ENCODE results near the gene DIAPH3. TPM values are rescaled to one million over a fixed set of nuclear protein-coding genes. Genes with fewer than 3 reads are reported as not detected.

DIAPH3 gene
- polyA plus RNA-seq, 4 donors = 10.5 to 16.6 (median 15.3) TPM

DNA sequence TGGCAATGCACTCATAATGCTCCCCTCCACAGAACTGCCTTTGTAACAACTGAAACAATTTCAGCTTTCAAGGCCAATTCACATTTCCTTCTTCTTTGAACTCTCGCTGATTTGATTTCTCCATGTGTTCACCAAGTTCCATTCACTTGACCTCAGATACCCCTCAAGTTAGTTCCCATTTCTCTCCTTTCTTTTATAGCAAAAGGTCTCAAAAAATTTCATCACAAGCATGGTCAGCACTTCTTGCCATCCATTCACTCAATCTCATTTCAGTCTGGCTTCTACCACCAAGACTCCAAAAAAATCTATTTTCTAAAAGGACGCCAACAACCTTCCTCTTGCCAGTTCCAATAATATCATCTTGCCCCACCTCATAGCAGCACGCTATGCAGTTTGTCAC is 135.7 kb downstream of the DIAPH3 start:
- no peak for DNase-seq (ENCODE audit: low read depth in 4 of 4, low spot score in 3 of 4)

DNA sequence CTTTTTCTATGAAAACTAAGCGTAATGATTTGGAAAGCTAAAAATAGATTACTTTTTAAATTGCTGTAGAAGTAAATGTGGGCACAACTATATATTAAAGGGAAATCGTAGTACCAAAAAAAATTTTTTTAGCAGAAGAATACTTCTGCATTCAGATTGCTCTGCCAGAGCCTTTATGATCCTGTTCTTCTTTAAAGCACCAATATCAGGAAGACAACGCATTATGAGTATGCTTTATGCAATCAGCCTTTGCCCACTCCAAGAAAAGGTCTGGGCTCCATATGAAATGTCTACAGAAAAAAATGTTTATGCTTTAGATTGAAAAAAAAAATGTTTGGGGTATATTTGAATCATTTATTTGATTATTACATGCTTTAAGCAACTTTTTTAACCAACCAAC is 137.4 kb downstream of the DIAPH3 start:
- DNase-seq (ENCODE audit: low read depth in 4 of 4, low spot score in 3 of 4) = no peak

DNA sequence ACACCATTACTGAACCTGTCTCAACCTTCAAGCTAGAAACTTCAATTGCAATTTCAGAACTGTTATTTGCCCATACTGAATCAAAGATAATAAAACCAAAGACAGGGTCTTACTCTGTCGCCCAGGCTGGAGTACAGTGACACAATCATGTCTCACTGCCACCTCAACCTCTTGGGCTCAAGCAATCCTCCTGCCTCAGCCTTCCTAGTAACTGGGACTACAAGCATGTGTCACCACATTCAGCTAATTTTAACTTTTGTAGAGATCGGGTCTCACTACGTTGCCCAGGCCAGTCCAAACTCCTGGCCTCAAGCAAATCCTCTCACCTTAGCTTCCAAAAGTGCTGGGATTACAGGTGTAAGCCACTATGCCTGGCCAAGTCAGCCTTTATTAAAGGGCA is 143.4 kb downstream of the DIAPH3 start:
- no peak for DNase-seq (ENCODE audit: low read depth in 4 of 4, low spot score in 3 of 4)

DNA sequence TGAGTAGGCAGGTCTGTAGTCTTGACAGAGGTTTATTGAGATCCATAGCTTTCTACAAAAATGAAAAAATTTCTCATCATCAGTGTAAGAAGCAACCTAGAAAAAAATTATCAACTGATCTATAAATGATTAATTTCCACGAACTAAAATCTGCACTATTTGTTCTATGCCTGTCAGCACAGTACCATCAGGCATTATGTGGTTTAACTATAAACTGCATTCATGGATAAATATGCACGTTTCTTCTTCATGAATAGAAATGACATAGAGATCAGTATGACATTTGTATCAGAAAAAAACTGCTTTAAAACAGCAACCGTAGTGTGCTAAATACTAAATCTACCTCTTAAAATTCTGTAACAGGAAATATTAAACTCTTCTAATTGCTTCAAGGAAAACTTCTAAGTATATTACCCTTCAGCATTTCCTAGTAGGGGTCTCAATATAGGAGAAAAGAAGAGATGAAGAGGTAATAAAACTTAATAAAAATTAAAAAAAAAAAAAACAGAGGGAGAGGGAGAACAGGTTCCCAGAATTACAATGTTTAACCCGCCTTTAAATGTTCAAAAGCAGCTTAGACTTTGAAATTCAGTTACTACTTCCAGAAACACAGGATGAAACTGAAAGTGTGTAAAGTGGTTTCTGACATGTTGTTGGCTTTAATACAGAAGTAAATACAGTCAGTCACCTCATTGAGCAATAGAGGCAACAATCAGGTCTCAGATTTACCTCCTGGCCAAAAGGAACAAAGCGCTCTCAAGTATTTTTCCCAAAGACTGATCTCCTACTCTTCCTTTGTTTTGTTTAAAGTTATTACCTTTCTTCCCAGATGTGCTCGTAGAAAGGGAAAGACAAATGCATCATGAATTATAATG is 144.4 kb downstream of the DIAPH3 start:
- no peak for DNase-seq (ENCODE audit: low read depth in 4 of 4, low spot score in 3 of 4)

DNA sequence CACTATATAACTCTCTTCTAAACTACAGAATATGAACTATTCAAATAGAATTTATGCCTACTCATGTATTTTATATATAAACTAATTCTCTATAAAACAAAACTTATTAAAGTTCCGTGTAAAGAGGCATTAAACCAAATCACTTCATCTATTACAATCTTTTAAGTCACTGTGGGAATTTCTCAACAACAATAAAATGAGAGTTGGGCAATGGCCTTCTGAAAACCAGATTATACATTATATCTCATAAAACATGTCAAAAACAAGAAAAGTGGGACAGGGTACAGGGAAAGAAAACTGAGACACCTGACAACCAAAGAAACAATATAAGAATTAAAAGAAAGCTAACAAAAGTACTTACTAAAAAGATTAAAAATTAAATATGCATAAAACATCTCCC is 145.2 kb downstream of the DIAPH3 start:
- DNase-seq (ENCODE audit: low read depth in 4 of 4, low spot score in 3 of 4) = no peak

DNA sequence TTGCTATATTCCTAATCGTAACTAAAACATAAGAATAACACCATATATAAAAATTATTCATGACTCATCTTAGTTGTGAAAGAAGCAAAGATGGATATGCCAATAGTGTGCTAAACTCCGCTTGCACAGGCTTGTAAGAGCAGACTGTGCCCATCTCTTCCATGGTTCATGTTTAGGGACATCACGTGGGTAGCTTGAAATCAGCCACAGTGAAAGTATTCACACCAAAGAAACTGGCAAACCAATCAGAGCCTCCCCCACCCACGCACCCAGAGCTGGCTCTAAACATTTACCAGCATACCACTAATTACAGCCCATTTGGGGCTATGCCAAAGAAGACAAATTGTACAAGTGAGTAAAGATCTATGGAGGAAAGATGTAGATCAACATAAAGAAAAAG is 147.5 kb downstream of the DIAPH3 start:
- DNase-seq (ENCODE audit: low read depth in 4 of 4, low spot score in 3 of 4) = no peak

DNA sequence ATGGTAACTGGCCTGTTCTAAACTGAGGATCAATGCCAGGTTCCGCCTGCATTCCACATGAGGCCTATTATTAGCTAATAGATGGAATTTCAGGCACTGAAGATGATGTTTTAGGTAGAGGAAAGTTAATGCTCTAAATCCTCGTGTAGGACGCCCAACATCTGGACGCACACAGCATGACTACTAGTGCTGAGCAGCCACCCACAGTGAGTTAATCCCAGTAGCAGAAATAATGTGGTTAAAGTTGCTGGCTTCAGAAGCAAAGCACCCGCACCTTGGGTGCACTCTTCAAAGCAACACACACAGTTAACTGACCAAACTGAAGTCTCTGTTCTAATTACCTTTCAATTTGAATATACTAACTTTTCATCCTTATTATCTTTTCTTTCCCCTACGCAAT is 150.6 kb downstream of the DIAPH3 start:
- DNase-seq (ENCODE audit: low read depth in 4 of 4, low spot score in 3 of 4) = no peak

DNA sequence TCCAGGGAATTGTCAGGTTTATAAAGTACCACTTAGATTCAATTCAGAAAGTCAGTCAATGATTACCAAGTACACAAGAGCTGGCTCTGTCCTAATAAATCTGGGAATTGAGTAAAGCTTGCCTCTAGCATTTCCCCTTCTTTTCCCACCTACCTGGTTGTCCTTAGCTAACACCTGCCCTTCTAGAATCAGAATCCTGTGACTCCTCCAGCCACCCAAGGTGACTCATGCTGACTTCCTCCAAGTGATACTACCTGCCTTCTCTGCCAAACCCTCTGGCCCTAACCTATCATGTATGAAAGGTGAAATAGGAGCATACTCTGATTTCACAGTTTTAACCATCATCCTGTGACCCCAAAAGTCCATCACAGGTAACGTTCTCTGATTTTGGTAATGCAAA is 151.2 kb downstream of the DIAPH3 start:
- peak in 1 of 4 donors; percentile 4 for DNase-seq (ENCODE audit: low read depth in 4 of 4, low spot score in 3 of 4)

DNA sequence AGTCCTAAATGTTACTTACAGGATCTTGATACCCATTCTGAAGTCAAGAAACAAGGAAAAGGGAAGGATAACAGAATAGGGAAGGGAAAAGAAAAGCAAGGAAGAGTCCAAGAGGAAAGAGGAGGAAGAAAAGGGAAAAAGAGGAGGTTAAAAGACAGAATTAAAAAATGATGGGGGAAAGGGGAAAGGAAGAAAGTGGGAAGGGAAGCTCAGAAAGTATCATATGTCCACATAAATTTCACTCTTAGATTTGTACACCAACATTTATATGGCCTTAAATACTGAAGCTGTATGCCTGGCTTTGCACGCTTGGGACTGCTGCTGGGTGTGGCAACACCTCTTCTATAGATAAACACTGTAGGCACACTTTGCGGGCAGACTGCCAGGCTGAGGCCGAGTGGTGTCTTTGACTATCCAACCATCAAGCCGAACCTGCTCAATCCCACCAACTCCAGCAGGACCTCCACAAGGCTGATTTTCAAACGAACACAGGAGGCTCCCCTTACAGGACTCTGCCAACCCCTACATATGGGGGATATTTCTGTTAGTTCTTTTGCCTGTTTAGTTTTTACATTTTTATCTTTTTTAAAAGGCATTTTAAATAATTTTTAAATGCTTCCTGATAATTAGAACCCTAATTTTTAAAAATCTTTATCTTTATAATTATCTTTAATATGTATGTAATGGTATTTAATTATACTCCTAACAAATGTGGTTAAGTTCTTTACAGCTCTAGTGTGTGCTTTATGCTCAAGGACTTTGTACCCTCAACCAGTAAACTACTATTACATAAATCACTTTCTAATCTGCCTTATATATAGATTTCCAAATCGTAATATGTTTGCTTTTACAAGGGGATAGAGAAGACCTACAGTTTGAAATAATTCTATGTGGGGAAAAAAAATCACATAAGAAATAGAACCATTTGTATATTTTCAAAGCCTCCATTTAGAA is 154.2 kb downstream of the DIAPH3 start:
- no peak for DNase-seq (ENCODE audit: low read depth in 4 of 4, low spot score in 3 of 4)

DNA sequence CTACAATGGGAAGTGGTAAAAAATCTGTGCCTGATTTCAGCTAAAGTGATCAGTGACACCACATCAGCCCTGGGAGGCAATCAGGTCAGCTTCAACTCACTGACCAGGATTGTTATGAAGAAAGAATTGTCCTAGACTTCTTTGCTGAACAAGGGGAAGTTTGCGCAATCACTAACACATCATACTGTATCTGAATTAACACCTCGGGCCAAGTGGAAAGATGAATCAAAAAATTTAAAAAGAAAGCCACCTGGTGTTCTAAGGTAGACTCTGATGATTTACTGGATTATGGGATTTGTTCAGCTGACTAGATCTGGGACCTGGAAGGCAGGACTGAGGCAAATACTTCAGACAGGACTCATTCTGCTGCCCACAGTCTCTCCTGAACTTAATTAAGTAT is 161.8 kb downstream of the DIAPH3 start:
- no peak for DNase-seq (ENCODE audit: low read depth in 4 of 4, low spot score in 3 of 4)

DNA sequence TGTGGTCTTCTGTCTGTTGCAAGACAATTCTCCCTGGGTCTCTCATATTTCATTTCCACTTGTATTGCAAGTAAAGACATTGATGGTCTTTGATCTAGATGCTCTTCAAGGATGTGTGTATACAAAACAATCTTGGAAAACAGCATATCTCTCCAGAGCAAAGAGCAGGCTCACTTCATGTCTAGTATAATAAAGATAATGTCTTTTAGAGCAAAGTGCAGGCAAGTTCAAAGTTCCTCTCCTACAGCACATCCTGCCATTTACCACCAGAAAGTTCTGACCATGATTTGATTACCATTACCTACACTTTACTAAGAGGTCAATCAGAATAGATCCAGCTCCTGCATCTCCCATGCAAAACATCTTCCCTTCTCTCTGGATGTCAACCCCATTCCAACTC is 162.8 kb downstream of the DIAPH3 start:
- DNase-seq (ENCODE audit: low read depth in 4 of 4, low spot score in 3 of 4) = no peak

DNA sequence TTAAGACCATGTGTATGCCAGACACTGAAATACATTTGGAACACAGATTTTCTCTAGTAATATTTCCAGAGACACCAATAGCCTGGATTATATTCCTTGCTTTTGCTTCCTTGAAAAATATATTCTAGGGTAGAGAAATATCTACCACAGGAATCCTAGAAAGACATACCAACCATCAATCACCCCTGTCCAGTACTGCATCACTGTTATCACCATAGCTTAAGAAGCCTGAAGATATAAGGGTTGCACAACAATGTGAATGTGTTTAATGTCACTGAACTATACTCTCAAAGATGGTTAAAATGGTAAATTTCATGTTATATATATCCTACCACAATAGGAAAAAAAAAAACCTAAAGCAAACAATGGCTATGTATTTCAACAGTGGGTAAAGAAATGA is 163.6 kb downstream of the DIAPH3 start:
- no peak for DNase-seq (ENCODE audit: low read depth in 4 of 4, low spot score in 3 of 4)

DNA sequence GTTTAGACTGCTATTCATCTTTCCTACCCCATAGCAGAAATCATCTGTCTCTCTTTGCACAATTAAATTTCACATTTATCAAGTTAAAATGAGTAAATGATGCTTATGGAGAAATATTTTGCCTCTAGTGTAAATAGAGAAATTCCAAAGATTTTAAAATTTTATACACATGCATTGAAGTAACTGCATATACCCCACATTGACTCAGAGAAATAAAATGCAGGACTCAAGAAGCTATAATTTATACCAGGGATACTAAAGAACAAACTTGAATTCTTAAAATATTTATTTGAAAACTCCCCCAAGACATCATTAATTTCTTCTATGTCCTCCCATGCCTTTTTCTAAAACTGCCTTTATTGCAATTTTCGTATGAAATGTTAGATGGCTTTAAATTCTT is 165.8 kb downstream of the DIAPH3 start:
- DNase-seq (ENCODE audit: low read depth in 4 of 4, low spot score in 3 of 4) = no peak

DNA sequence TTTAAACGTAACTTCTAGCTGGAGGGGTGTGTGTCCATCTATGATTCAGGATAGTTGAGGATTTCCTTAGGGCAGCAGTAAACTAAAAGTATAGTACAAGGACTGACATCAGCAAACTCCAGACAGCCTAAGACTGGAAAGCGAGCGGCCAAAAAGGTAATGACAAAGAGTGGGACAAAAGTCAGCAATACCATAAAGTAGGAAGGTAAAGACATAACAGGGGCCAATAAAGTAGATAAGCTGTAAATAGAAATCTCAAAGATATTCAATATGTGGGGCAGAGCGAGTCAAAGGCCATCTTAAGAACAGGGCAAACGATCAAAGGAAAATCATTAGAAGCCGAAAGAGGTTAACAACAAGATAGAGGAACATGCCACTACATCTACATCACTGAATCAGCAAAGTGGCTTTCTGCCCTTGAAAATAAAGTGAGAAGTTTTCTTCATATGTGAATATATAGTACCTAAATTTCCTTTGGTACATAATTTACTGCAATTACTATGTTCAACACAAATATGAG is 167.2 kb downstream of the DIAPH3 start:
- DNase-seq (ENCODE audit: low read depth in 4 of 4, low spot score in 3 of 4) = no peak

DNA sequence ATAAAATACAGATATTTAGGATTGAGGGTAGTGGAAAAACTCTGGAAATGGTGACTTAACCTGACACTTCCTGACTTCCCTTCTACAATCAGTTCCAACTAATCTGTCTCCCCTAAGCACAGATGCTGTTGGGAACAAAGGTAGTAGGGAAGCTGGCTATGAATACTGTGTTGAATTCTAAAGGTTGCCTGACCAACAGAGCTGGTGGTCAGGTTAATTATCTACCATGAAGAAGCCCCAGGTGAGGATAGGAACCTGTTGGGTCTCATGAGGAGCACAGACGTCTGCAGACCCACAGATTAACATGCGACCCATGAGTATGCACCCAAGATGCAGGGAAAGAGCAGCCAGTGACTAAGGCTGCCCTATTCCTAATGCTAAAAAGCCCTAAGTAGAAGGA is 172.3 kb downstream of the DIAPH3 start:
- no peak for DNase-seq (ENCODE audit: low read depth in 4 of 4, low spot score in 3 of 4)

DNA sequence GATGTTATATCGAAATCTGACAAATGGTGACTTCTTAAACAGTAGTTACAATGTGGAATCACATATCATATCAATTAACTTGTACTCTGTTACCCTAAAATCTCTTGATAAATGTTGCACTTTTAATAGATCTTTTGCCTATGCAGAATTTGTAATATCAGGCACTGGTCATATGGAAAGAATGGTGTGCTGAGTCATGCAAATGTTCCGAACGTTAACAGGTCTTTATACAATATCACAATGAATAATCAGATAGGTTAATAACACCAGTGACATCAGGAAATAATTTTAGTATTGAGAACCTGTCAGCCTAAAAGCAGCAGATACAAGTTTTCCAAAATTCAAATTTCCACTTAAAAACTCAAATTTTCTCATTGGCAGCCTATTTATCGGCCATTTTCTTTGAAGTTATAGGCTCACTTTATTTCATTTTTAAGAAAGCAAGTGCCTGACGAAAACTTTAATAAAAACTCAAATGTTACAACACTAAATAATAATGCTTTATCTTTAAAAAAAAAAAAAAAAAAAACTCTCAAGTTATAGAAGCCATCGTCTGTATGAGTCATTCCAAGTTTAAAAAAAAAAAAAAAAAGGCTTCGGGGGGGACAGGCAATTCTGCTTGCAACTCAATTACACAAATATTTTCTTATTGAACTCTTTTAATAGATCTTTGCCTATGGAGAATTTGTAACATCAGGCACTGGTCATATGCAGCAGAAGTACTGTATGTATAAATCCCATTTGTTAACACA is 180.9 kb downstream of the DIAPH3 start:
- DNase-seq (ENCODE audit: low read depth in 4 of 4, low spot score in 3 of 4) = no peak

DNA sequence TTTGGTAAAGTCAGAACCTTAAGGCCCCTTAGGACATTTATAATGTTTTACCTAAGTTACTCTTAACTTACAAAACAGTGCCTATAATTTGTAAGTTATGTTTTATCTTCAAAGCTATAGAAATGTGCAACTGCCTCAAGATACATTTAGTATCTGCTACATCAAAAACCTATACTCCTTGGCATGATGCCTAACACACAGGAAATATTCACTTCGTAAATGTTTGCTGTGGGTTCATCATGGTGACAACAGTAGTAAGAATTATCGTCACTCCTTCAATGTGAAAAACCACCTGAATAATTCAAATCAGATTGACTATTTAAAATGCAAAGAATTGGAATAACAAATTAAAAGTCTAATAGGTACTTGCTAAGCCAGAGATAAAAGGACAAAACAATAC is 184.1 kb downstream of the DIAPH3 start:
- no peak for DNase-seq (ENCODE audit: low read depth in 4 of 4, low spot score in 3 of 4)

DNA sequence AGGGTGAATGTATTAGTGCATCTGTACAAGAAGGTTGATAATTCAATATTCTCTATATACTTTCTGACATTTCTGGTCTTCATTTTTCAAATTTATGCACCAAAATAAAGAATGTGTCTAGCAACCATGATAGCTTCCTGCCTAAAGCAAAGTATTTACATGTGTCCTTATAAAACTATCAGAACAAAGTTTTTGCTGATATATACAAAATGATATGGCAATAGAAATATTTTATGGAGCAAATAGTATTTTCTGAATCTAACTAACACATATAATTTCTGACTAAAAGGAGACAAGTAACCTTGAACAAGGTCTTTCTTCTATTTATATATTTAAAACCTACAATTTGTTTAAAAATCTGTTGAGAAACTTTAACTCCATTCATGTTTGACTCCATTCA is 184.9 kb downstream of the DIAPH3 start:
- DNase-seq (ENCODE audit: low read depth in 4 of 4, low spot score in 3 of 4) = no peak

DNA sequence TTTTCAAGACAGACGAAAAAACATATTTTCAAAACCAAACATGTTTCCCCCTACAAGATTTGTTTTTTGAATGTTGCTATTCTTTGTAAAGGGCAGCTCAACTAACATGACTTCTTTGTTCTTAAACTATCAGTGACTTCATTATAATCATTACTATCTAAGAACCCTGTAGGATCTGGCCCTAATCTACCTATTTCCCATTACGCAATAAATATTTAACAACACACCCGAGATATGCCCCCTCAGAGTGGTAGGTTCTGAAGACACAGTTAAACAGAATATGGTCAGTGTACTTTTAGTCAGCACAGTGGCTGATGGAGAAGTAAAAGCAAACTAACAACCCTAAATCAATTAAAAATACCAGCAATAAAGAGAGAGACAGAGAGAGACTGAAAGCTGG is 186.9 kb downstream of the DIAPH3 start:
- no peak for DNase-seq (ENCODE audit: low read depth in 4 of 4, low spot score in 3 of 4)

DNA sequence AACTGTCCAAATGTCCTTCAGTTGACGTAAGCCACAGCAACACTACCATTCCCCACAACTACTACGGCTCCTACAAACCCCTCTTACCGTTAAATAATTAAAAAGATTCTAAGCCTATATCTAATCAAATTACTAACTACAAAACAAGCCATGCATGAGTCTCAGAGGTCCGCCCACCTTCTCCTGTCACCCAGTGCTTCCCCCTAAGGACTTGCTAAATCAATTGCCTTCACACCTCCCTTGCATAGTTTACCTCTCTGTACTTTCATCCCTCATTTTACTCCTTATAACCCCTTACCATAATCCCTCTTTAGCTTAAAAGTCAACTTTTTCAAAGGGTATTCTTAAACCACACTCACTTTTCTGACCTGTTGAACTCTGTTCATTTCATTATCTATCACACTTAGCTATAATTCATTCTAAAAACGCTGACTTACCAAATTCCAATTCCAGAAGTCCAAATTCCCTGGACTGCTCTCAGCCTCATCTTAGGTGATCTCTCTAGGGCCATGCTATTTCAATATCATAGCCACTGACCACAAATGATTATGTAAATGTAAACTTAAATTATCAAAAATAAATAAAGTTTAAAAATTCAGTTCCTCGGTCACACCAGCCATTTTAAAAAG is 187.8 kb downstream of the DIAPH3 start:
- DNase-seq (ENCODE audit: low read depth in 4 of 4, low spot score in 3 of 4) = no peak

Measured in left renal pelvis (tissue), 4 donors.